AG04449 (cell line): Measurements from ENCODE around the gene KRT13.

ENCODE experiments used
- CTCF ChIA-PET: fragments of 350-600 bp; formaldehyde crosslinking; extraction: SDS; loops from one replicate; lab custom pipeline; 2021; ENCODE audit warnings: antibody characterized with exemption; lab: Yijun Ruan, JAX
- POLR2A ChIA-PET: fragments of 400-600, 350-600 bp; formaldehyde crosslinking; extraction: SDS; loops from one replicate; lab custom pipeline; 2020; ENCODE audit warnings: antibody characterized with exemption, inconsistent platforms; lab: Yijun Ruan, JAX
- DNase-seq: peaks from one replicate; pipeline ENCODE4 v3.0.0-alpha.2; 2010; ENCODE audit warnings: low read depth, low spot score
- H3K4me3 ChIP-seq: 2 replicates; pipeline ENCODE4 v1.5.1; 2011; ENCODE audit warnings: low read depth, mild to moderate bottlenecking, control low read depth, low read length
- CTCF ChIP-seq: IDR thresholded peaks from one replicate; pipeline ENCODE4 v1.5.1; 2011; ENCODE audit warnings: mild to moderate bottlenecking, moderate library complexity, low read length, control low read depth, inconsistent platforms; ENCODE audit not compliant: insufficient read depth; ENCODE audit errors: missing control alignments

KRT13 gene

GRCh38 chr17:41451154-41451728 is 54.2 kb downstream of the KRT13 start:
- TF ChIP-seq CTCF: no peak
- POLR2A ChIA-PET: interaction anchor here (0.6 kb wide), 1 partner anchor 58 kb away, joined by 3 read pairs; no protein-coding TSS in a partner anchor
- H3K4me3 ChIP-seq: no peak overlapping the region
- peak; percentile 49 for DNase-seq
- CTCF ChIA-PET: interaction anchor here (1.0 to 1.4 kb wide), 5 partner anchors 9 to 212 kb away, joined by 3 to 7 read pairs (median 4); no protein-coding TSS in a partner anchor
